Loucy (cell line): ENCODE data around the gene PLEKHB2.
"Not testable (repeated sequence)": the region's sequence is repeated elsewhere in the genome, so short reads cannot be mapped to it uniquely, and the experiment has no call there.

Experiments
- H2AFZ ChIP-seq: fragments of 200-600 bp; sonication (generic); 2 replicates; pipeline ENCODE4 v1.6.0; 2016; ENCODE audit warnings: antibody characterized with exemption, mild to moderate bottlenecking, low read length, moderate library complexity
- H3F3A ChIP-seq: fragments of 200-600 bp; 2 replicates; pipeline ENCODE4 v1.6.0; 2016; ENCODE audit warnings: antibody characterized with exemption, low read depth, mild to moderate bottlenecking
- H3K27me3 ChIP-seq: fragments of 200-600 bp; sonication (generic); 2 replicates; pipeline ENCODE4 v1.6.1; 2014; ENCODE audit warnings: low read length, mild to moderate bottlenecking; ENCODE audit not compliant: insufficient read depth, poor library complexity, severe bottlenecking
- H3K36me3 ChIP-seq: fragments of 200-600 bp; sonication (generic); 2 replicates; pipeline ENCODE4 v1.6.1; 2016; ENCODE audit warnings: low read length; ENCODE audit not compliant: insufficient read depth
- H3K4me1 ChIP-seq: fragments of 200-600 bp; sonication (generic); 2 replicates; pipeline ENCODE4 v1.5.1; 2014; ENCODE audit warnings: low read length, mild to moderate bottlenecking; ENCODE audit not compliant: insufficient read depth, poor library complexity, severe bottlenecking
- H3K4me2 ChIP-seq: fragments of 200-600 bp; sonication (generic); 2 replicates; pipeline ENCODE4 v1.6.0; 2014; ENCODE audit warnings: antibody characterized with exemption, low read length, low read depth, mild to moderate bottlenecking; ENCODE audit not compliant: poor library complexity, severe bottlenecking
- H3K4me3 ChIP-seq: fragments of 200-600 bp; sonication (generic); 2 replicates; pipeline ENCODE4 v1.5.1; 2014; ENCODE audit warnings: low read length, mild to moderate bottlenecking, mixed read lengths; ENCODE audit not compliant: poor library complexity, severe bottlenecking
- H3K79me2 ChIP-seq: fragments of 200-600 bp; sonication (generic); 2 replicates; pipeline ENCODE4 v1.6.1; 2014; ENCODE audit warnings: low read length; ENCODE audit not compliant: insufficient read depth
- H3K9ac ChIP-seq: fragments of 200-600 bp; sonication (generic); 2 replicates; pipeline ENCODE4 v1.6.0; 2014; ENCODE audit warnings: mild to moderate bottlenecking, low read depth, low read length, moderate library complexity; ENCODE audit not compliant: poor library complexity, severe bottlenecking
- H3K9me2 ChIP-seq: fragments of 200-600 bp; sonication (generic); replicated peaks from 2 replicates; pipeline ENCODE4 v1.6.1; 2016; ENCODE audit warnings: low read depth, low read length, mixed read lengths
- H3K9me3 ChIP-seq: fragments of 200-600 bp; sonication (generic); 2 replicates; pipeline ENCODE4 v1.6.1; 2014; ENCODE audit warnings: mild to moderate bottlenecking, antibody characterized with exemption, low read length, low read depth; ENCODE audit not compliant: insufficient read depth
- H4K20me1 ChIP-seq: fragments of 200-600 bp; sonication (generic); 2 replicates; pipeline ENCODE4 v1.6.0; 2014; ENCODE audit warnings: antibody characterized with exemption, low read length, mild to moderate bottlenecking; ENCODE audit not compliant: insufficient read depth, poor library complexity, severe bottlenecking
- EZH2phosphoT487 ChIP-seq: fragments of 200-600 bp; IDR thresholded peaks from 2 replicates; pipeline ENCODE4 v1.6.1; 2018; ENCODE audit warnings: antibody characterized with exemption, mild to moderate bottlenecking, moderate library complexity, borderline replicate concordance
- TF ChIP-seq, protein P1 (sequence below): fragments of 200-600 bp; sonication (generic); conservative IDR thresholded peaks from 2 replicates; pipeline ENCODE4 v1.5.1; 2014; ENCODE audit warnings: mild to moderate bottlenecking, antibody characterized with exemption, low read length

PLEKHB2 gene

DNA sequence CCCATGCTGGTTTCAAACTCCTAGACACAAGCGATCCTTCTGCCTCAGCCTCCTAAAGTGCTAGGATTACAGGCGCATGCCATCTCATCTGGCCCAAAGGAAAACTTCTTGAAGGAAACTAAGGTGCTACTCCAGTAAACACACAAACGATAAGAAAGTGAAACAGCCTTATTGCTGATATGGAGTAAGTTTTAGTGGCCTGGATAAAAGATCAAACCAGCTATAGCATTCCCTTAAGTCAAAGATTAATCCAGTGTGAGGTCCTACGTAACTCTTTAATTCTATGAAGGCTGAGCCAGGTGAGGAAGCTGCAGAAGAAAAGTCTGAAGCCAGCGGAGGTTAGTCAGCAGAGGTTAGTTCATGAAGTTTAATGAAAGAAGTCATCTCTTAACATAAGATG lies 63.4 kb downstream of the PLEKHB2 start:
- Histone ChIP-seq H3K4me1 (no peaks in the 10 kb centered on the region), H3K4me3 (no peak overlapping the region), H3K4me2 (no peak overlapping the region), H3K9me2 (no peaks in the 10 kb centered on the region), H3K9ac (no peak overlapping the region), H3K79me2 (no peaks in the 10 kb centered on the region), H3K27me3 (no peaks in the 10 kb centered on the region), H3F3A (no peaks in the 10 kb centered on the region), H4K20me1 (no peaks in the 10 kb centered on the region), H3K9me3 (no peaks in the 10 kb centered on the region), H3K36me3 (no peaks in the 10 kb centered on the region), H2AFZ (no peak overlapping the region)
- no peak for TF ChIP-seq EZH2phosphoT487
- TF ChIP-seq, protein P1, sequence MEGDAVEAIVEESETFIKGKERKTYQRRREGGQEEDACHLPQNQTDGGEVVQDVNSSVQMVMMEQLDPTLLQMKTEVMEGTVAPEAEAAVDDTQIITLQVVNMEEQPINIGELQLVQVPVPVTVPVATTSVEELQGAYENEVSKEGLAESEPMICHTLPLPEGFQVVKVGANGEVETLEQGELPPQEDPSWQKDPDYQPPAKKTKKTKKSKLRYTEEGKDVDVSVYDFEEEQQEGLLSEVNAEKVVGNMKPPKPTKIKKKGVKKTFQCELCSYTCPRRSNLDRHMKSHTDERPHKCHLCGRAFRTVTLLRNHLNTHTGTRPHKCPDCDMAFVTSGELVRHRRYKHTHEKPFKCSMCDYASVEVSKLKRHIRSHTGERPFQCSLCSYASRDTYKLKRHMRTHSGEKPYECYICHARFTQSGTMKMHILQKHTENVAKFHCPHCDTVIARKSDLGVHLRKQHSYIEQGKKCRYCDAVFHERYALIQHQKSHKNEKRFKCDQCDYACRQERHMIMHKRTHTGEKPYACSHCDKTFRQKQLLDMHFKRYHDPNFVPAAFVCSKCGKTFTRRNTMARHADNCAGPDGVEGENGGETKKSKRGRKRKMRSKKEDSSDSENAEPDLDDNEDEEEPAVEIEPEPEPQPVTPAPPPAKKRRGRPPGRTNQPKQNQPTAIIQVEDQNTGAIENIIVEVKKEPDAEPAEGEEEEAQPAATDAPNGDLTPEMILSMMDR, result no peak

DNA sequence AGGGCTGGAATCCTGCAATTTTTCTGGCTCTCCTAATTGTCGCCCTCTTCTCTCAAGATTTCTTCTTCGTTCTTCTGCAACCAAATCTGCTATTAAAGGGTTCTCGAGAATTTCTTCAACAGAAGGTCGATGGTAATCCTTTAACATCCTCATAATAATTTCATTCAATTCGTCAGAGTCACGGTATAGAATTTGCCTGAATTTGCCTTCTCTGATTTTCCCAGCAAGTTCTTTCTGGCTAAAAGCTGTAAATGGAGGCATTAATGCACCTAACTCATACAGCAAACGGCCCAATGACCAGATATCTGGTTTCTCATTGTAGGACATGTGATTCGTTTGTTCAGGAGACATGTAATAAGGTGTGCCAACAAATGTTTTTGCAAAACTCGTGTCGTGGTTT lies 72.9 kb downstream of the PLEKHB2 start:
- H3K9me2 ChIP-seq, H3K4me2 ChIP-seq, H3K9me3 ChIP-seq, H3K4me3 ChIP-seq, H3K9ac ChIP-seq, H2AFZ ChIP-seq, H3K4me1 ChIP-seq, H3K36me3 ChIP-seq, H3K79me2 ChIP-seq, H3F3A ChIP-seq, H3K27me3 ChIP-seq, H4K20me1 ChIP-seq: not testable (repeated sequence)

DNA sequence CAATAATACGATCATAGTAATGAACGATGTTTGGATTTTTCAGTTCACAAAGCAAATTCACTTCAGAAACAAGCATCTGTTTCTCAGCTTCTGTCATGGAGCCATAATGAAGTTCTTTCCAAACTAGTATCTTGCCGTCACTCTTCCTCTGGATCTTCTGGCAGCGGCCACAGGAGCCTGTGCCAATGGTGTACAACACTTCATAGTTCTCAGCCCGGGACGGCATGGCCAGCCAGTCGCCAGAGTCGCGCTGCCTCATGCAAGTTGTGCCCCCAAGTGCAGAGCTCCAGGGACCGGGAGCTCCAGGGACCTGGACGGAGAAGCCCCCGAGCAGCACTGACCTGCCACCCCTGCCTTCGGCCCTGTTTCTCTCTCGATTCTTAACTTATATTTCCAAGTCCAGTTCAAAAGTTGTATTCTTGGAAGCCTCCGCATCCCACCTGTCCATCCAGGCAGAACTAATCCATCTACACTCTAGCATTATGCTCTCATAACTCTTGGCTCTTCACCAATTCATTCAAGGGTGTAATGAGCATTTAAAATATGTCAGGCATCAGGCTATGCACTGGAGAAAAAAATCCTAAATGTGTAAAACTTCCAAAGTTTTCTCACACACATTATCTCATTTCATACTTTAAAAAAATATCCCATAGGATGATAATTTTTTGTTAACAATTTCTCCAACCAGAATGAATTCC lies 73.7 kb downstream of the PLEKHB2 start:
- H3K36me3 ChIP-seq, H3K27me3 ChIP-seq, H3K9me3 ChIP-seq, H3F3A ChIP-seq, H3K9me2 ChIP-seq, H3K4me1 ChIP-seq, H3K4me3 ChIP-seq, H2AFZ ChIP-seq, H3K79me2 ChIP-seq, H3K4me2 ChIP-seq, H3K9ac ChIP-seq, H4K20me1 ChIP-seq: not testable (repeated sequence)

DNA sequence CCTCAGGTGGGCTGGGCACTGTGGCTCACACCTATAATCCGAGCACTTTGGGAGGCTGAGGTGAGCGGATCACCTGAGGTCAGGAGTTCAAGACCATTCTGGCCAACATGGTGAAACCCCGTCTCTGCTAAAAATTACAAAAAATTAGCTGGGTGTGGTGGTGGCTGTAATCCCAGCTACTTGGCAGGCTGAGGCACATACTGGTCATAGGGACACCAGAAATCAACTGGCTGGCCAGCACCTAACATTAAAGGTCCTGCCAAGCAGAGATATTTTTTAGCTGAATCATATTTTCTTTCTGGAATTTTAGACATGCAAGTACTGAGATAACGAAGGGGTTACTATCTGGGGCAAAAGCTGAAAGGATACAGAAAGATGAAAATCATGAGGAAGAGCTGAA lies 76.3 kb downstream of the PLEKHB2 start:
- H3K9ac ChIP-seq, H2AFZ ChIP-seq, H3K4me1 ChIP-seq, H3K4me2 ChIP-seq, H3K79me2 ChIP-seq, H3K36me3 ChIP-seq, H3K9me2 ChIP-seq, H4K20me1 ChIP-seq, H3K9me3 ChIP-seq, H3K27me3 ChIP-seq, H3K4me3 ChIP-seq, H3F3A ChIP-seq: not testable (repeated sequence)

DNA sequence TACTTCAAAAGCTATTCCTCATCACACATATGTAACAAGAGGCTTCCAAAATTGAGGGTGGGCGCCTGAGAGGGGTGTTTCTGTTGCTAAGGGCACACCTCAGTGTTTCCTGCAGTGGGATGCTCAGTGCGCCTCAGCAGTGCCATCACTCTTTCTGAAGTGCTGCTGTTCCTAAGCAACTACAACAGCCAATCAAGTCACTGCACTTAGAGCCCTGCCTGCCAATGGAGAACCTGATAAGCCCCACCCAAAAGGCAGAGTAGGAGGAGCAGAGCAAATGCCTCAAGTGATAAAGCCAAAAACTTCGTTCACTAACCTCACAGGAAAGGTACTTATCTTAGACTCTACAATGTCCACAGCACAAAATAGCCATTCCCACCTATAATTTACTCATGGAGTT lies 88.3 kb downstream of the PLEKHB2 start:
- H3K9me3 ChIP-seq, H4K20me1 ChIP-seq, H3F3A ChIP-seq, H3K9ac ChIP-seq, H3K79me2 ChIP-seq, H3K27me3 ChIP-seq, H2AFZ ChIP-seq, H3K9me2 ChIP-seq, H3K36me3 ChIP-seq, H3K4me3 ChIP-seq, H3K4me2 ChIP-seq, H3K4me1 ChIP-seq: not testable (repeated sequence)

DNA sequence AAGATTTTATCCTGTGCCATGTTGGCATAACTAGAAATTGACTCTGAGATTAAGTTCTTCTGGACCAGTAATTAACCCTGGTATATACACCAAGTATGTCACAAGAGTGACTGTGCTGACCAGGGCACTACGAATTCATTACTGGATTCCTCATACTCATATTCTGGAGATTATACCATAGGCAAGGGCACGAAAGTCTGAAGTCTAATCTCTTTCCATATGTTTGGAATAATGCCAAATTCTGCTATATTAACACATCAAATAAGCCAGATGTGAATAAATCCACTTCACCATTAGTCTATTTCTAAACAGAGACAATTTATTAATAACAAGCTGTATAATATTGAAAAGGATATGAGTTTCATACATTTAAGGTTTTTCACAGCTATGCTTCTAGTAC lies 91.0 kb downstream of the PLEKHB2 start:
- not testable (repeated sequence) for H2AFZ ChIP-seq, H3K27me3 ChIP-seq, H3K9me3 ChIP-seq, H3K79me2 ChIP-seq, H3K4me1 ChIP-seq, H3K9me2 ChIP-seq, H3K9ac ChIP-seq, H3F3A ChIP-seq, H3K4me2 ChIP-seq, H3K36me3 ChIP-seq, H4K20me1 ChIP-seq, H3K4me3 ChIP-seq
